NT2/D1 (cell line): ENCODE data around the gene TMEM184A.

Experiments used
- SUZ12 ChIP-seq: IDR thresholded peaks from 2 replicates; pipeline ENCODE4 v1.6.1; 2011; ENCODE audit not compliant: insufficient read length, insufficient read depth; ENCODE audit errors: extremely low read depth
- YY1 ChIP-seq: IDR thresholded peaks from 2 replicates; pipeline ENCODE4 v1.6.1; 2011; ENCODE audit not compliant: insufficient read length, insufficient read depth
- ZNF274 ChIP-seq: IDR thresholded peaks from 2 replicates; pipeline ENCODE4 v1.6.1; 2011; ENCODE audit warnings: mild to moderate bottlenecking, low read depth, low read length

- no peak for TF ChIP-seq YY1
- no peak for TF ChIP-seq SUZ12
- no peak for TF ChIP-seq ZNF274
Observed at GRCh38 chr7:1552200-1552599, 3.8 kb downstream of the TMEM184A start.
